ENCODE results near the gene POU4F1. TPM values are rescaled to one million over a fixed set of nuclear protein-coding genes. Genes with fewer than 3 reads are reported as not detected.
A peak's percentile ranks its signal among the peaks of the same experiment; 100 is the strongest.

Gene POU4F1
- total and polyA plus RNA-seq, 12 donors: 0.03 TPM; not detected in 11

DNA sequence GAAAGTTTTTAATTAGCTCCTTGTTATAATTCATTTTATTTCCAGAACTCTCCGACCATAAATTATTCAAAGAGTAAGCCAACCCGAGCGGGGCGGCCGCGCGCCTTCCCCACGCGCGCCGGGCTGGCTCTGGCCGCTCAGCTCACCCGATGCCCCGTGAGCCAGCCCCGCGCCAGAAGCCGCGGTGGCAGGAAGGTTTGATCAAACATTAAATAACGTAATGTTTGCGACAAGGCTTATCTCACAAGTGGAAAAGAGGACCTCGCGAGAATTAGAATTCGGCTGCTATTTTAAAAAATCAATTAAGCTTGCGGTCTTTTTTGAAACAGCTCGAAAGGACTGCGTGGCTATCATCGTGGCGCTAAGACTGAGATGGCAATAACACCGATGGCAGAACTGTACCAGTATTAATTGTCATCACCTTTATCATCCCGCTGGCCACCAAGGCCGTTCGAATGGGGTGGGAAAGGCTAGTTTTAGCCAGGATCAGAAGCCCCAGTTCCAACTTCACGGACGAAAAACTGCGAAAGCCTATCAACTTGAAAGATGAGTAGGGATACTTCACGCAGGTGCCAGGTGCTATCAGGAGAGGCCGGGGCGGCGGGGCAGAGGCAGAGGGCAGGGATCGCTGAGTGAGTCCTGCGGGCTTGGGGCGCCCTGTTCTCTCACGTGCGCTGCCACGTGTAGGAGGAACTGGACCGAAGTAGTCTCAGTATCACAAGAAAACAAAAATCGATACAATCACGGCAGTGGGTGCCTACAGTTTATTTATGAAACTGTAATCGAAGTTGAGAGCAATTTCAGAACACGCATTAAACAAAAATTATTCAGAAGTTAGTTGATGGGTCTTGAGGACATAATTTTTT, 6.4 kb downstream of the POU4F1 start:
- WGBS, 4 donors: 9 to 14% (median 11%) methylated on average over 50 of the region's 50 CpGs
- TF ChIP-seq POLR2A (IDR thresholded peaks at IDR 0.05) (no peak), CTCF (IDR thresholded peaks at IDR 0.05) (no peak)
- H3K4me3 ChIP-seq: no peak overlapping the region
- H3K36me3 ChIP-seq (replicated peaks in 1 of 2): no peaks in the 10 kb centered on the region
- intact Hi-C loops (cut with DNase I): no loop called here
- H3K9me3 ChIP-seq (replicated peaks in 1 of 3): no peaks in the 10 kb centered on the region
- peaks cover 4 to 14% of the 10 kb centered on the region in 2 donors for H3K4me1 ChIP-seq (replicated peaks in 1 of 2)
- no peak for DNase-seq
- H3K27ac ChIP-seq: no peak overlapping the region
- peaks cover 96% of the 10 kb centered on the region for H3K27me3 ChIP-seq

DNA sequence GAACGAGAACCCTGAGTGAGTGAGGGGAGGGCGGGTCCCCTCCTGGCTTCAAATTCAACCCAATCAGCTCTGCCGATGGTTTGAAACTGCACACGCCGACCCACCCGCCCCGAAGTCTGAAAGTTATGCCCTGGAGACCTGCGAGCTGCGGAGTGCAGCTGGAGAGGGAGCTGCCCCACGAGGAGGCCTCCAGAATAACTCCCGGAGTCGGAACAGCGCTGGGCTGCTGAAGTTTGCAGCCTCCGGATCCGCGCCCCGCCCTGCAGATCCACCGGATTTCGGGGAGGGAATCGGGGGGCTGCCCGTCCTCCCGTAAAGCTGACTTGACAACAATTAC, 7.0 kb downstream of the POU4F1 start:
- TF ChIP-seq CTCF (IDR thresholded peaks at IDR 0.05) (no peak), POLR2A (IDR thresholded peaks at IDR 0.05) (no peak)
- intact Hi-C loops (cut with DNase I): no loop called here
- Histone ChIP-seq H3K4me1 (replicated peaks in 1 of 2) (peaks cover 1 to 14% of the 10 kb centered on the region in 2 donors), H3K4me3 (peak overlapping the region in 1 of 4 donors; percentile 3), H3K27me3 (peaks cover 99% of the 10 kb centered on the region), H3K36me3 (replicated peaks in 1 of 2) (no peaks in the 10 kb centered on the region), H3K9me3 (replicated peaks in 1 of 3) (no peaks in the 10 kb centered on the region), H3K27ac (no peak overlapping the region)
- no peak for DNase-seq
- 0 to 8% (median 4%) methylated on average over 3 to 22 of the region's 22 CpGs for WGBS, 4 donors

GRCh38 chr13:78595495-78596398, 7.6 kb downstream of the POU4F1 start:
- Histone ChIP-seq H3K27me3 (peaks cover 100% of the 10 kb centered on the region), H3K9me3 (replicated peaks in 1 of 3) (no peaks in the 10 kb centered on the region), H3K4me1 (replicated peaks in 1 of 2) (peaks cover 0 to 14% of the 10 kb centered on the region in 2 donors), H3K4me3 (peak overlapping the region in 1 of 4 donors; percentile 3), H3K27ac (no peak overlapping the region), H3K36me3 (replicated peaks in 1 of 2) (no peaks in the 10 kb centered on the region)
- intact Hi-C loops (cut with DNase I): no loop called here
- no peak for TF ChIP-seq CTCF (IDR thresholded peaks at IDR 0.05)
- TF ChIP-seq POLR2A (IDR thresholded peaks at IDR 0.05): no peak
- DNase-seq: no peak
- WGBS, 4 donors: 6 to 10% (median 8%) methylated on average over 38 to 65 of the region's 65 CpGs

GRCh38 chr13:78594456-78594975, 8.8 kb downstream of the POU4F1 start:
- TF ChIP-seq CTCF (IDR thresholded peaks at IDR 0.05): no peak
- TF ChIP-seq POLR2A (IDR thresholded peaks at IDR 0.05): no peak
- no peaks in the 10 kb centered on the region for H3K9me3 ChIP-seq (replicated peaks in 1 of 3)
- intact Hi-C loops (cut with DNase I): no loop called here
- no peaks in the 10 kb centered on the region for H3K36me3 ChIP-seq (replicated peaks in 1 of 2)
- H3K27ac ChIP-seq: no peak overlapping the region
- DNase-seq: no peak
- H3K4me1 ChIP-seq (replicated peaks in 1 of 2): peaks cover 0 to 14% of the 10 kb centered on the region in 2 donors
- WGBS, 4 donors: 12 to 16% (median 13%) methylated on average over 8 of the region's 8 CpGs
- no peak overlapping the region for H3K4me3 ChIP-seq
- H3K27me3 ChIP-seq: peaks cover 100% of the 10 kb centered on the region

All from adrenal gland (tissue), 12 donors.